ENCODE results near the gene TM9SF4. TPM values are rescaled to one million over a fixed set of nuclear protein-coding genes. Genes with fewer than 3 reads are reported as not detected.
"Not testable (repeated sequence)": the region's sequence is repeated elsewhere in the genome, so short reads cannot be mapped to it uniquely, and the experiment has no call there.

TM9SF4 gene
- total RNA-seq, 1 donor from 2014 or later, result 18.8 TPM

GRCh38 chr20:32191873-32192272 lies 82.4 kb downstream of the TM9SF4 start:
- H3K36me3 ChIP-seq (ENCODE audit: control insufficient read depth in 3 of 3, insufficient read depth in 3 of 3, low read length in 3 of 3), result peaks cover 15 to 27% (median 19%) of the 10 kb centered on the region in 3 donors
- no peaks in the 10 kb centered on the region for H3K27me3 ChIP-seq (ENCODE audit: control insufficient read depth in 3 of 3, insufficient read depth in 3 of 3, low read length in 3 of 3)
- no peaks in the 10 kb centered on the region for H3K9me3 ChIP-seq (ENCODE audit: control insufficient read depth in 3 of 3, low read length in 3 of 3)
- peaks cover 33 to 58% (median 38%) of the 10 kb centered on the region in 3 donors for H3K4me1 ChIP-seq (ENCODE audit: control insufficient read depth in 3 of 3, insufficient read depth in 3 of 3, low read length in 3 of 3)
- H3K9ac ChIP-seq (ENCODE audit: low read depth in 1 of 3, low read length in 3 of 3), result no peak overlapping the region
- H3K27ac ChIP-seq (ENCODE audit: low read depth, low read length), result no peak overlapping the region
- no peak overlapping the region for H3K4me3 ChIP-seq (ENCODE audit: low read length in 3 of 3)

DNA sequence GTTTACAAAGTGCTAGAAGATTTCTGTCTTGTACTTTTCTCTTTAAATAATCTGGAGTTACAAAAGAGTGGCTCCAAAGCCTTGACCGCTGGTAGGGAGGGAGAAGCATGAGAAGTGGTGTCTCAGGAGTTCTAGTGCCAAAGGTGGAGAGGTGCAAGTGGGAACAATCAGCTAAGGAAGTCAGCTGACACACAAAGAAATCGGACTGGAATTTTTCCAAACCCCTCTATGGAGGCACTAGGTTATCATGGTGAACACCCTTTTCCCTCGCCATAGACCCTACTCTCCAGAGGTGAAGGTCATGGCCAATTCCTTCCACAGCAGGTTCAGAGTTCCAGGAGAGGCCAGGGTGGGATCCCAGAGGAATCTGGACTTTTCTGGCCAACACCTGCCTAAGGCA lies 83.2 kb downstream of the TM9SF4 start:
- no peak overlapping the region for H3K4me3 ChIP-seq (ENCODE audit: low read length in 3 of 3)
- no peak overlapping the region for H3K9ac ChIP-seq (ENCODE audit: low read depth in 1 of 3, low read length in 3 of 3)
- no peaks in the 10 kb centered on the region for H3K27me3 ChIP-seq (ENCODE audit: control insufficient read depth in 3 of 3, insufficient read depth in 3 of 3, low read length in 3 of 3)
- peaks cover 33 to 62% (median 38%) of the 10 kb centered on the region in 3 donors for H3K4me1 ChIP-seq (ENCODE audit: control insufficient read depth in 3 of 3, insufficient read depth in 3 of 3, low read length in 3 of 3)
- H3K27ac ChIP-seq (ENCODE audit: low read depth, low read length), result no peak overlapping the region
- no peaks in the 10 kb centered on the region for H3K9me3 ChIP-seq (ENCODE audit: control insufficient read depth in 3 of 3, low read length in 3 of 3)
- H3K36me3 ChIP-seq (ENCODE audit: control insufficient read depth in 3 of 3, insufficient read depth in 3 of 3, low read length in 3 of 3), result peaks cover 24 to 35% (median 27%) of the 10 kb centered on the region in 3 donors

DNA sequence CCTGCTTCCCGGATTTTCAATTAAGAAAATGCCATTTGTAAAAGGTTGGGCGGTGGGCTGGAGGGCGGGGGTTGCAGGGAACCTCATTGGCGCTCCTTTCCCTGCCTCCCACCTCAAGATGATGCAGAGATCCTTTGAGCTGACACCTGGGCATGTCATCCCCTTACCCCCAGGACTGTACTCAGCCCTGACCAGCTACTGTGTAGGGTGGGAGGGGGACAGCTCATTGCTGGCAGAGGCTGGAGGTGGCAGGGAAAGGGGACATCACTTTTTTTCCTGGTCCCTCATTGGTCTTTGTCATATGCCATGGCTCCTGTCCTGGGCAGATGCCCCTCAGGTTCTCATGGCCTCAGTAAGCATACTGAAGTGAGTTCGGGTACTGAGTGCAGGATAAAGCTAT lies 83.8 kb downstream of the TM9SF4 start:
- not testable (repeated sequence) for H3K27ac ChIP-seq (ENCODE audit: low read depth, low read length); H3K27me3 ChIP-seq (ENCODE audit: control insufficient read depth in 3 of 3, insufficient read depth in 3 of 3, low read length in 3 of 3); H3K9me3 ChIP-seq (ENCODE audit: control insufficient read depth in 3 of 3, low read length in 3 of 3); H3K4me3 ChIP-seq (ENCODE audit: low read length in 3 of 3); H3K9ac ChIP-seq (ENCODE audit: low read depth in 1 of 3, low read length in 3 of 3)
- Histone ChIP-seq H3K4me1 (ENCODE audit: control insufficient read depth in 3 of 3, insufficient read depth in 3 of 3, low read length in 3 of 3) (peaks cover 31 to 60% (median 38%) of the 10 kb centered on the region in 3 donors), H3K36me3 (ENCODE audit: control insufficient read depth in 3 of 3, insufficient read depth in 3 of 3, low read length in 3 of 3) (peaks cover 25 to 41% (median 32%) of the 10 kb centered on the region in 3 donors)

- Histone ChIP-seq H3K9ac (ENCODE audit: low read depth in 1 of 3, low read length in 3 of 3) (no peak overlapping the region), H3K27me3 (ENCODE audit: control insufficient read depth in 3 of 3, insufficient read depth in 3 of 3, low read length in 3 of 3) (no peaks in the 10 kb centered on the region), H3K9me3 (ENCODE audit: control insufficient read depth in 3 of 3, low read length in 3 of 3) (no peaks in the 10 kb centered on the region), H3K4me3 (ENCODE audit: low read length in 3 of 3) (no peak overlapping the region), H3K27ac (ENCODE audit: low read depth, low read length) (no peak overlapping the region), H3K36me3 (ENCODE audit: control insufficient read depth in 3 of 3, insufficient read depth in 3 of 3, low read length in 3 of 3) (peaks cover 28 to 44% (median 39%) of the 10 kb centered on the region in 3 donors), H3K4me1 (ENCODE audit: control insufficient read depth in 3 of 3, insufficient read depth in 3 of 3, low read length in 3 of 3) (peaks cover 29 to 59% (median 35%) of the 10 kb centered on the region in 3 donors)
These were observed 84.5 kb downstream of the TM9SF4 start for GRCh38 chr20:32193996-32194395.

DNA sequence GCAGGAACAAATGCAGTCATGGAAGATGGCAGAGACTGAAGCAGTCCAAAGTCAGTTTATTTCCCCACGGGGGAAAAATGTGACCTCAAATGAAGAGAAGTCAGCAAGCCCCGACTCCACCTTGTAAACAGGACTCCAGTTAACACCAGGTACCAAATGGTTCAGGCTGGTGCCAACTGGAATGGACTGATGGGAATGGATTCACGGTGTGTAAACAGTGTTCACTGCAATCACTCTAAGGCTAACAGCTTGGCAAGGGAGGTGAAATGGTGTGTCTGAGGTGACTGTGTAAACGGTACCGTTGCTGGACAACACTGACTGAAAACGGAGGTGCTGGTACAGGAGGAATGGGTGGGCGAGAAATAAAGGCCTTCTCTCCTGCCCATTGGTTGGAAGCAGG lies 86.1 kb downstream of the TM9SF4 start:
- H3K9ac ChIP-seq (ENCODE audit: low read depth in 1 of 3, low read length in 3 of 3), result no peak overlapping the region
- no peak overlapping the region for H3K27ac ChIP-seq (ENCODE audit: low read depth, low read length)
- H3K4me1 ChIP-seq (ENCODE audit: control insufficient read depth in 3 of 3, insufficient read depth in 3 of 3, low read length in 3 of 3), result peaks cover 23 to 57% (median 28%) of the 10 kb centered on the region in 3 donors
- no peaks in the 10 kb centered on the region for H3K27me3 ChIP-seq (ENCODE audit: control insufficient read depth in 3 of 3, insufficient read depth in 3 of 3, low read length in 3 of 3)
- H3K36me3 ChIP-seq (ENCODE audit: control insufficient read depth in 3 of 3, insufficient read depth in 3 of 3, low read length in 3 of 3), result peaks cover 38 to 50% (median 49%) of the 10 kb centered on the region in 3 donors
- H3K4me3 ChIP-seq (ENCODE audit: low read length in 3 of 3), result no peak overlapping the region
- no peaks in the 10 kb centered on the region for H3K9me3 ChIP-seq (ENCODE audit: control insufficient read depth in 3 of 3, low read length in 3 of 3)

- Histone ChIP-seq H3K4me1 (ENCODE audit: control insufficient read depth in 3 of 3, insufficient read depth in 3 of 3, low read length in 3 of 3) (peaks cover 21 to 58% (median 28%) of the 10 kb centered on the region in 3 donors), H3K36me3 (ENCODE audit: control insufficient read depth in 3 of 3, insufficient read depth in 3 of 3, low read length in 3 of 3) (peaks cover 47 to 61% (median 59%) of the 10 kb centered on the region in 3 donors)
- not testable (repeated sequence) for H3K4me3 ChIP-seq (ENCODE audit: low read length in 3 of 3); H3K27me3 ChIP-seq (ENCODE audit: control insufficient read depth in 3 of 3, insufficient read depth in 3 of 3, low read length in 3 of 3); H3K9me3 ChIP-seq (ENCODE audit: control insufficient read depth in 3 of 3, low read length in 3 of 3); H3K9ac ChIP-seq (ENCODE audit: low read depth in 1 of 3, low read length in 3 of 3); H3K27ac ChIP-seq (ENCODE audit: low read depth, low read length)
These were observed 87.1 kb downstream of the TM9SF4 start for GRCh38 chr20:32196613-32197012.

GRCh38 chr20:32197136-32197535 lies 87.6 kb downstream of the TM9SF4 start:
- H3K27ac ChIP-seq (ENCODE audit: low read depth, low read length); H3K4me3 ChIP-seq (ENCODE audit: low read length in 3 of 3); H3K9me3 ChIP-seq (ENCODE audit: control insufficient read depth in 3 of 3, low read length in 3 of 3); H3K9ac ChIP-seq (ENCODE audit: low read depth in 1 of 3, low read length in 3 of 3); H3K27me3 ChIP-seq (ENCODE audit: control insufficient read depth in 3 of 3, insufficient read depth in 3 of 3, low read length in 3 of 3): not testable (repeated sequence)
- peaks cover 26 to 58% (median 33%) of the 10 kb centered on the region in 3 donors for H3K4me1 ChIP-seq (ENCODE audit: control insufficient read depth in 3 of 3, insufficient read depth in 3 of 3, low read length in 3 of 3)
- H3K36me3 ChIP-seq (ENCODE audit: control insufficient read depth in 3 of 3, insufficient read depth in 3 of 3, low read length in 3 of 3), result peaks cover 47 to 64% (median 62%) of the 10 kb centered on the region in 3 donors

DNA sequence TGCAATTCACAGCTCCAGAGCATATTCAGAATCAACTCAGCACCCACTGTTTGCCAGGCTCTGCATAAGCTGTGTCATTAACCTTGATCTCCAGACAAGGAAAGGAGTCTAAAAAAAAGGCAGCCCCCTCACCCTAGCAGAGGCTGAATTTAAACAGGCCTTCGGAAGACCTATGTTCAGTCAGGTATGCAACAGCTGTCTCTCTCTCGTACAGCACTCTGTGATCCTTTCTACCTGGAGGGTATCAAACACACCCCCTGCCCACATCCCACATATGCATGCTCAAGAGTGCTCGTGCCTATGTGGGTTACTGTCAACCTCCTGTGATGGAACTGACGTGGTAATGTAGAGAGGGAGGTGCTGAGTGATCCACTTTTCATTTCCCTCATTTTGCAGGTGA lies 89.5 kb downstream of the TM9SF4 start:
- Histone ChIP-seq H3K9ac (ENCODE audit: low read depth in 1 of 3, low read length in 3 of 3) (peak overlapping the region in 2 of 3 donors; percentile 25 to 45), H3K36me3 (ENCODE audit: control insufficient read depth in 3 of 3, insufficient read depth in 3 of 3, low read length in 3 of 3) (peaks cover 47 to 68% (median 62%) of the 10 kb centered on the region in 3 donors), H3K4me1 (ENCODE audit: control insufficient read depth in 3 of 3, insufficient read depth in 3 of 3, low read length in 3 of 3) (peaks cover 41 to 75% (median 46%) of the 10 kb centered on the region in 3 donors), H3K9me3 (ENCODE audit: control insufficient read depth in 3 of 3, low read length in 3 of 3) (no peaks in the 10 kb centered on the region), H3K4me3 (ENCODE audit: low read length in 3 of 3) (no peak overlapping the region), H3K27ac (ENCODE audit: low read depth, low read length) (no peak overlapping the region), H3K27me3 (ENCODE audit: control insufficient read depth in 3 of 3, insufficient read depth in 3 of 3, low read length in 3 of 3) (no peaks in the 10 kb centered on the region)

- Histone ChIP-seq H3K9me3 (ENCODE audit: control insufficient read depth in 3 of 3, low read length in 3 of 3) (no peaks in the 10 kb centered on the region), H3K36me3 (ENCODE audit: control insufficient read depth in 3 of 3, insufficient read depth in 3 of 3, low read length in 3 of 3) (peaks cover 36 to 51% (median 46%) of the 10 kb centered on the region in 3 donors), H3K4me1 (ENCODE audit: control insufficient read depth in 3 of 3, insufficient read depth in 3 of 3, low read length in 3 of 3) (peaks cover 56 to 80% (median 58%) of the 10 kb centered on the region in 3 donors), H3K9ac (ENCODE audit: low read depth in 1 of 3, low read length in 3 of 3) (peak overlapping the region; percentile 3 to 36 (median 27)), H3K4me3 (ENCODE audit: low read length in 3 of 3) (no peak overlapping the region), H3K27ac (ENCODE audit: low read depth, low read length) (peak overlapping the region; percentile 42), H3K27me3 (ENCODE audit: control insufficient read depth in 3 of 3, insufficient read depth in 3 of 3, low read length in 3 of 3) (no peaks in the 10 kb centered on the region)
These were observed 91.9 kb downstream of the TM9SF4 start for GRCh38 chr20:32201296-32201976.

DNA sequence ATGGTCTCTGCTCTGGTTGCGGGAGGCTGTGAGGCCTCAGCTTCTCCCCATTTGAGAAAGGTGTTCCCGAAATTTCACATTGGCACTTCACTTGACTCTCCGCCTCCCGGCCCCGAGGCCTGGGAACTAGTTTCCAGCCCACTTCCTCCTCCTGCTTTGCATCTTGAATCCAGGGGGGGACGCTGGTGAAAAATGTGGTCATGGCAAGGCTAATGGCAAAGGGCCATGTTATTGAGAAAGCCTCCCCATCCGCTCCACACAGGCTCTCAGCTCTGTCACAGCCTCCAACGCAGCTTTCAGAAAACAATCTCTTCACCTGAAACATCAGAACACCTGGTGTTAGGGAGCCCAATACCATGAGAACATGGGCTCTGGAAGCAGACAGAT lies 92.5 kb downstream of the TM9SF4 start:
- Histone ChIP-seq H3K4me1 (ENCODE audit: control insufficient read depth in 3 of 3, insufficient read depth in 3 of 3, low read length in 3 of 3) (peaks cover 61 to 83% (median 61%) of the 10 kb centered on the region in 3 donors), H3K4me3 (ENCODE audit: low read length in 3 of 3) (no peak overlapping the region), H3K9me3 (ENCODE audit: control insufficient read depth in 3 of 3, low read length in 3 of 3) (no peaks in the 10 kb centered on the region), H3K36me3 (ENCODE audit: control insufficient read depth in 3 of 3, insufficient read depth in 3 of 3, low read length in 3 of 3) (peaks cover 32 to 49% (median 41%) of the 10 kb centered on the region in 3 donors), H3K27ac (ENCODE audit: low read depth, low read length) (peak overlapping the region; percentile 42), H3K9ac (ENCODE audit: low read depth in 1 of 3, low read length in 3 of 3) (peak overlapping the region; percentile 24 to 36 (median 27)), H3K27me3 (ENCODE audit: control insufficient read depth in 3 of 3, insufficient read depth in 3 of 3, low read length in 3 of 3) (no peaks in the 10 kb centered on the region)
